Adrenal gland (tissue), 5 donors: ENCODE results near the gene CPXM1.

Source experiments
- CTCF ChIP-seq, 6 experiments: fragments of 450-650 bp in 4 of 6; fragments of 200-600 bp in 2 of 6; sonication (generic) in 1 of 6; IDR thresholded peaks; 1 replicate in 5 of 6; 2 replicates in 1 of 6; pipeline versions ENCODE4 v1.5.1 to v1.8.0; 2016 to 2021; ENCODE audit warnings: antibody characterized with exemption in 6 of 6, mild to moderate bottlenecking in 2 of 6, moderate library complexity in 1 of 6
- POLR2A ChIP-seq, 2 donors: fragments of 450-650 bp; IDR thresholded peaks; one replicate each; pipeline ENCODE4 v1.6.1; 2017; ENCODE audit warnings: antibody characterized with exemption in 2 of 2, mild to moderate bottlenecking in 2 of 2, moderate library complexity in 1 of 2
- donor health status: DM: no; HTN: no; CAD: no.

GRCh38 chr20:2749343-2749950 lies 51.0 kb downstream of the CPXM1 start:
- TF ChIP-seq CTCF (IDR thresholded peaks at IDR 0.05) (no peak), POLR2A (IDR thresholded peaks at IDR 0.05) (no peak)
